Endothelial cell of umbilical vein (primary cell): ENCODE results near the gene CELSR1. TPM values are rescaled to one million over a fixed set of nuclear protein-coding genes. Genes with fewer than 3 reads are reported as not detected.

Source experiments
- BruUV-seq: library from RNA; stranded (reverse); fragments of 400-500 nt; replicated peaks from 2 replicates; lab custom pipeline; 2021; lab: Mats Ljungman, UMichigan
- CTCF ChIA-PET: fragments of 300-600, 350-600 bp; sonication (Branson Sonifier 250); formaldehyde crosslinking; loops from one replicate; lab custom pipeline; 2021; ENCODE audit warnings: antibody characterized with exemption, inconsistent platforms; lab: Charles Lee
- POLR2A ChIA-PET: fragments of 300-600, 350-600 bp; sonication (Branson Sonifier 250); formaldehyde crosslinking; loops from one replicate; lab custom pipeline; 2021; ENCODE audit warnings: antibody characterized with exemption, inconsistent platforms; lab: Charles Lee
- DNase-seq: peaks from one replicate; pipeline ENCODE4 v3.0.0-alpha.2; 2011; ENCODE audit warnings: low read depth, low spot score
- FAIRE-seq: peaks from 2 replicates; lab custom pipeline; 2011; peaks lifted over from hg19 to GRCh38; lab: Jason Lieb, UNC
- H2AFZ ChIP-seq: 2 replicates; pipeline ENCODE4 v1.6.0; 2012; ENCODE audit warnings: low read depth, low read length, control low read depth, inconsistent platforms
- H3K27ac ChIP-seq: 2 replicates; pipeline ENCODE4 v1.5.1; 2011; ENCODE audit warnings: low read depth, mild to moderate bottlenecking, control low read depth, low read length, moderate library complexity; ENCODE audit not compliant: insufficient read depth
- H3K27me3 ChIP-seq, 2 experiments: 2 replicates each; pipeline versions ENCODE4 v1.6.0 to v1.6.1; 2011; ENCODE audit warnings: low read length in 2 of 2, mixed read lengths in 1 of 2; ENCODE audit not compliant: control insufficient read depth in 2 of 2, insufficient read depth in 2 of 2
- H3K36me3 ChIP-seq, 2 experiments: 2 replicates in 1 of 2; 3 replicates in 1 of 2; pipeline ENCODE4 v1.5.1; 2011; ENCODE audit warnings: low read length in 2 of 2, mild to moderate bottlenecking in 1 of 2, moderate library complexity in 1 of 2; ENCODE audit not compliant: control insufficient read depth in 2 of 2, insufficient read depth in 2 of 2; ENCODE audit errors: extremely low read depth in 1 of 2
- H3K4me1 ChIP-seq: 3 replicates; pipeline ENCODE4 v1.5.1; 2011; ENCODE audit warnings: mild to moderate bottlenecking, low read length; ENCODE audit not compliant: control insufficient read depth, insufficient read depth; ENCODE audit errors: extremely low read depth
- H3K4me2 ChIP-seq: 2 replicates; pipeline ENCODE4 v1.6.1; 2011; ENCODE audit warnings: low read length, control low read depth, mixed read lengths; ENCODE audit not compliant: insufficient read depth
- H3K4me3 ChIP-seq, 3 experiments: fragments of 200-600 bp in 1 of 3; sonication (generic), shearing (Covaris generic) in 1 of 3; replicated peaks in 1 of 3; 2 replicates each; pipeline ENCODE4 v1.5.1; 2011 to 2016; ENCODE audit warnings: control low read depth in 3 of 3, low read length in 3 of 3, mild to moderate bottlenecking in 2 of 3, inconsistent platforms in 1 of 3, low read depth in 1 of 3, moderate library complexity in 1 of 3; ENCODE audit not compliant: insufficient read depth in 1 of 3
- H3K79me2 ChIP-seq: 2 replicates; pipeline ENCODE4 v1.6.0; 2012; ENCODE audit warnings: low read length, inconsistent platforms; ENCODE audit not compliant: control insufficient read depth, insufficient read depth
- H3K9ac ChIP-seq: replicated peaks from 2 replicates; pipeline ENCODE3; 2011; ENCODE audit warnings: low read length, control low read depth; ENCODE audit not compliant: insufficient read depth; ENCODE audit errors: extremely low read depth
- H3K9me1 ChIP-seq: replicated peaks from 3 replicates; pipeline ENCODE4 v1.6.0; 2011; ENCODE audit warnings: mild to moderate bottlenecking, low read length; ENCODE audit not compliant: control insufficient read depth, insufficient read depth; ENCODE audit errors: extremely low read depth
- H3K9me3 ChIP-seq: replicated peaks from 2 replicates; pipeline ENCODE4 v1.5.1; 2012; ENCODE audit warnings: low read length, inconsistent platforms; ENCODE audit not compliant: control insufficient read depth, insufficient read depth
- H4K20me1 ChIP-seq: replicated peaks from 2 replicates; pipeline ENCODE3; 2011; ENCODE audit warnings: mild to moderate bottlenecking, low read length; ENCODE audit not compliant: control insufficient read depth, insufficient read depth; ENCODE audit errors: extremely low read depth
- EZH2 ChIP-seq: IDR thresholded peaks from 2 replicates; pipeline ENCODE4 v1.6.1; 2012; ENCODE audit warnings: borderline replicate concordance, low read depth, mild to moderate bottlenecking, moderate library complexity, low read length, inconsistent platforms; ENCODE audit not compliant: severe bottlenecking
- GATA2 ChIP-seq: IDR thresholded peaks from 2 replicates; pipeline ENCODE4 v1.7.0; 2011; ENCODE audit warnings: low read depth, mild to moderate bottlenecking, moderate library complexity, mixed read lengths, low read length; ENCODE audit not compliant: insufficient read length, insufficient read depth
- JUN ChIP-seq: IDR thresholded peaks from 2 replicates; pipeline ENCODE4 v1.6.1; 2011; ENCODE audit warnings: borderline replicate concordance, low read depth; ENCODE audit not compliant: insufficient read length, insufficient read depth
- MAX ChIP-seq: IDR thresholded peaks from 2 replicates; pipeline ENCODE4 v1.6.1; 2011; ENCODE audit not compliant: insufficient read depth, insufficient read length
- MYC ChIP-seq: IDR thresholded peaks from one replicate; pipeline ENCODE4 v1.6.1; 2011; ENCODE audit warnings: mild to moderate bottlenecking, low read depth, low read length
- POLR2A ChIP-seq: IDR thresholded peaks from 2 replicates; pipeline ENCODE4 v1.6.1; 2012; ENCODE audit warnings: low read depth, mild to moderate bottlenecking, control low read depth, low read length
- dilution Hi-C: fragments of 300-500 bp; cut with MboI; formaldehyde crosslinking; loops from one replicate; pipeline ENCODE4 v1.15.0; 2019; ENCODE audit warnings: low sequenced_read_pairs; ENCODE audit not compliant: extremely low pct_ligation_motif_present
- intact Hi-C: fragments of 100-400 bp; cut with micrococcal nuclease; formaldehyde crosslinking; loops from one replicate; pipeline ENCODE4 v1.10.0; 2022
- polyA plus RNA-seq, 4 experiments: library from polyadenylated mRNA; depleted of rRNA in 3 of 4; stranded (reverse) in 3 of 4; unstranded in 1 of 4; fragments of >200 nt; gene quantifications; 2 replicates each; pipeline versions ENCODE4 v1.2.1 to v1.2.3, GENCODE V29; 2011 to 2012; ENCODE audit warnings: missing spikeins in 1 of 4
- total RNA-seq: library from RNA; stranded (reverse); gene quantifications from 2 replicates; pipeline ENCODE4 v1.2.3, GENCODE V29; 2021
- TF ChIP-seq, protein P1 (sequence below), 2 donors: IDR thresholded peaks; 1 replicate in 1 of 2; 2 replicates in 1 of 2; pipeline ENCODE4 v1.5.1; 2011; ENCODE audit warnings: low read length in 2 of 2, mild to moderate bottlenecking in 2 of 2, moderate library complexity in 2 of 2, control low read depth in 1 of 2, inconsistent platforms in 1 of 2, low read depth in 1 of 2; ENCODE audit not compliant: insufficient read depth in 1 of 2; ENCODE audit errors: extremely low read depth in 1 of 2

CELSR1 gene
- total and polyA plus RNA-seq, 2 donors (not counting 3 experiments of a cell fraction or from before 2014, with no cell fraction given): 3.7 to 5.4 TPM

DNA sequence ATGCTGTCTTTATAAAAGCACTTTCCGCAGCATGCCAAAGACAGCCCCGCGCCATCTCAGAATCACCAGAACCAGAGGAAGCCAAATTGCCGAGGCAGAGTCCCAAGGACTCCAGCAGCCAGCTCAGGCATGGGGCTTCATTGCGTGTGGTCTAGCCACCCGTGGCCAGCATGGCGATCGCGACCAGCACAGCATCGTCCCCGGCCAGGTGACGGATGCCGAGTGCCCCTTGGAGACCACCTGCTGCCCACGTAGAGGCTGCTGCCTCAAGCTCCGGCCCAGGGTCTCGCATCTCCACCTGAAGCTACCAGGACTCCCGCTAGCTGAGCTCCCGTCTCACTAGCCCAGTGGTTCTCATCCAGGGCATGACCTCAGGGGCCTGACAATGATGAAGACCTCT, 109.2 kb downstream of the CELSR1 start:
- H3K4me1 ChIP-seq: no peaks in the 10 kb centered on the region
- H3K9me3 ChIP-seq: no peaks in the 10 kb centered on the region
- no peak for DNase-seq
- H3K27ac ChIP-seq: no peak overlapping the region
- CTCF ChIA-PET: no interaction called here
- H3K79me2 ChIP-seq: no peaks in the 10 kb centered on the region
- no peak overlapping the region for H2AFZ ChIP-seq
- no peak overlapping the region for H3K4me3 ChIP-seq
- H3K27me3 ChIP-seq: no peaks in the 10 kb centered on the region
- no peaks in the 10 kb centered on the region for H3K9me1 ChIP-seq
- intact Hi-C loops (no loop called here), dilution Hi-C loops (no loop called here)
- H3K36me3 ChIP-seq: no peaks in the 10 kb centered on the region
- POLR2A ChIA-PET: no interaction called here
- FAIRE-seq: no peak
- no peak overlapping the region for H3K4me2 ChIP-seq
- H3K9ac ChIP-seq: no peak overlapping the region
- TF ChIP-seq MYC (no peak), POLR2A (no peak), MAX (no peak), JUN (no peak), GATA2 (no peak), EZH2 (no peak)
- TF ChIP-seq, protein P1, sequence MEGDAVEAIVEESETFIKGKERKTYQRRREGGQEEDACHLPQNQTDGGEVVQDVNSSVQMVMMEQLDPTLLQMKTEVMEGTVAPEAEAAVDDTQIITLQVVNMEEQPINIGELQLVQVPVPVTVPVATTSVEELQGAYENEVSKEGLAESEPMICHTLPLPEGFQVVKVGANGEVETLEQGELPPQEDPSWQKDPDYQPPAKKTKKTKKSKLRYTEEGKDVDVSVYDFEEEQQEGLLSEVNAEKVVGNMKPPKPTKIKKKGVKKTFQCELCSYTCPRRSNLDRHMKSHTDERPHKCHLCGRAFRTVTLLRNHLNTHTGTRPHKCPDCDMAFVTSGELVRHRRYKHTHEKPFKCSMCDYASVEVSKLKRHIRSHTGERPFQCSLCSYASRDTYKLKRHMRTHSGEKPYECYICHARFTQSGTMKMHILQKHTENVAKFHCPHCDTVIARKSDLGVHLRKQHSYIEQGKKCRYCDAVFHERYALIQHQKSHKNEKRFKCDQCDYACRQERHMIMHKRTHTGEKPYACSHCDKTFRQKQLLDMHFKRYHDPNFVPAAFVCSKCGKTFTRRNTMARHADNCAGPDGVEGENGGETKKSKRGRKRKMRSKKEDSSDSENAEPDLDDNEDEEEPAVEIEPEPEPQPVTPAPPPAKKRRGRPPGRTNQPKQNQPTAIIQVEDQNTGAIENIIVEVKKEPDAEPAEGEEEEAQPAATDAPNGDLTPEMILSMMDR (IDR thresholded peaks at IDR 0.05; ENCODE audit: extremely low read depth in 1 of 2, insufficient read depth in 1 of 2, low read depth in 1 of 2, low read length in 2 of 2): no peak
- BruUV-seq: no TSS peak
- no peaks in the 10 kb centered on the region for H4K20me1 ChIP-seq
